DOHH2 (cell line): ENCODE data around the gene WDR70.

Source experiments
- EZH2phosphoT487 ChIP-seq: fragments of 200-600 bp; sonication (generic); IDR thresholded peaks from 2 replicates; pipeline ENCODE4 v1.6.1; 2017; ENCODE audit warnings: borderline replicate concordance, mild to moderate bottlenecking, antibody characterized with exemption, low read length, moderate library complexity, mixed read lengths
- TF ChIP-seq, protein P1 (sequence below): fragments of 200-600 bp; sonication (generic); IDR thresholded peaks from one replicate; pipeline ENCODE4 v1.5.1; 2014; ENCODE audit warnings: antibody characterized with exemption, mild to moderate bottlenecking, low read depth, low read length; ENCODE audit not compliant: poor library complexity, severe bottlenecking

DNA sequence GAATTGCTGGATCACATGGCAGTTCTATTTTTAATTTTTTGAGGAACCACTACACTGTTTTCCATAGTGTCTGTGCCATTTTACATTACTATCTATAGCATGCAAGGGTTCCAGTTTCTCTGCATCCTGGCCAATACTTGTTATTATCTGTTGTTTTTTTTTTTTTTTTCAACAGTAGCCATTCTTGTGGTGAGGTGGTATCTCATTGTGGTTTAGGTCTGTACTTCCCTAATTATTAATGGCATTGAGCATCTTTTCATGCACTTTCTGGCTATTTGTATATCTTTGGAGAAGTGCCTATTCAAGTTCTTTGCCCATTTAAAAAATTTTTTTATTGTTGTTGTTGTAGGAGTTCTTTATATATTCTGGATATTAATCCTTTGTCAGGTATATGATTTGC, 363.0 kb downstream of the WDR70 start:
- TF ChIP-seq, protein P1, sequence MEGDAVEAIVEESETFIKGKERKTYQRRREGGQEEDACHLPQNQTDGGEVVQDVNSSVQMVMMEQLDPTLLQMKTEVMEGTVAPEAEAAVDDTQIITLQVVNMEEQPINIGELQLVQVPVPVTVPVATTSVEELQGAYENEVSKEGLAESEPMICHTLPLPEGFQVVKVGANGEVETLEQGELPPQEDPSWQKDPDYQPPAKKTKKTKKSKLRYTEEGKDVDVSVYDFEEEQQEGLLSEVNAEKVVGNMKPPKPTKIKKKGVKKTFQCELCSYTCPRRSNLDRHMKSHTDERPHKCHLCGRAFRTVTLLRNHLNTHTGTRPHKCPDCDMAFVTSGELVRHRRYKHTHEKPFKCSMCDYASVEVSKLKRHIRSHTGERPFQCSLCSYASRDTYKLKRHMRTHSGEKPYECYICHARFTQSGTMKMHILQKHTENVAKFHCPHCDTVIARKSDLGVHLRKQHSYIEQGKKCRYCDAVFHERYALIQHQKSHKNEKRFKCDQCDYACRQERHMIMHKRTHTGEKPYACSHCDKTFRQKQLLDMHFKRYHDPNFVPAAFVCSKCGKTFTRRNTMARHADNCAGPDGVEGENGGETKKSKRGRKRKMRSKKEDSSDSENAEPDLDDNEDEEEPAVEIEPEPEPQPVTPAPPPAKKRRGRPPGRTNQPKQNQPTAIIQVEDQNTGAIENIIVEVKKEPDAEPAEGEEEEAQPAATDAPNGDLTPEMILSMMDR, result no peak
- TF ChIP-seq EZH2phosphoT487, result no peak
